Spleen (tissue), 7 donors: Measurements from ENCODE around the gene MPV17L2.

Experiments used
- POLR2A ChIP-seq, 3 donors: fragments of 450-650 bp; IDR thresholded peaks; one replicate each; pipeline ENCODE4 v1.5.1; 2017; ENCODE audit warnings: antibody characterized with exemption in 3 of 3, mild to moderate bottlenecking in 1 of 3
- TF ChIP-seq, protein P1 (sequence below), 11 experiments: fragments of 200-600 bp in 7 of 11; fragments of 450-650 bp in 4 of 11; sonication (generic) in 4 of 11; IDR thresholded peaks in 8 of 11; conservative IDR thresholded peaks in 3 of 11; 1 replicate in 7 of 11; 2 replicates in 4 of 11; pipeline versions ENCODE4 v1.4.0 to v1.8.0; 2016 to 2021; ENCODE audit warnings: antibody characterized with exemption in 11 of 11, inconsistent platforms in 4 of 11, mild to moderate bottlenecking in 1 of 11
- donor health status: DM: no; HTN: no; CAD: no; lungs with moderate emphysema.
- donor health status: DM: no; HTN: no; CAD: no.
- donor health status: DM: no; HTN: no; CAD: no.

DNA sequence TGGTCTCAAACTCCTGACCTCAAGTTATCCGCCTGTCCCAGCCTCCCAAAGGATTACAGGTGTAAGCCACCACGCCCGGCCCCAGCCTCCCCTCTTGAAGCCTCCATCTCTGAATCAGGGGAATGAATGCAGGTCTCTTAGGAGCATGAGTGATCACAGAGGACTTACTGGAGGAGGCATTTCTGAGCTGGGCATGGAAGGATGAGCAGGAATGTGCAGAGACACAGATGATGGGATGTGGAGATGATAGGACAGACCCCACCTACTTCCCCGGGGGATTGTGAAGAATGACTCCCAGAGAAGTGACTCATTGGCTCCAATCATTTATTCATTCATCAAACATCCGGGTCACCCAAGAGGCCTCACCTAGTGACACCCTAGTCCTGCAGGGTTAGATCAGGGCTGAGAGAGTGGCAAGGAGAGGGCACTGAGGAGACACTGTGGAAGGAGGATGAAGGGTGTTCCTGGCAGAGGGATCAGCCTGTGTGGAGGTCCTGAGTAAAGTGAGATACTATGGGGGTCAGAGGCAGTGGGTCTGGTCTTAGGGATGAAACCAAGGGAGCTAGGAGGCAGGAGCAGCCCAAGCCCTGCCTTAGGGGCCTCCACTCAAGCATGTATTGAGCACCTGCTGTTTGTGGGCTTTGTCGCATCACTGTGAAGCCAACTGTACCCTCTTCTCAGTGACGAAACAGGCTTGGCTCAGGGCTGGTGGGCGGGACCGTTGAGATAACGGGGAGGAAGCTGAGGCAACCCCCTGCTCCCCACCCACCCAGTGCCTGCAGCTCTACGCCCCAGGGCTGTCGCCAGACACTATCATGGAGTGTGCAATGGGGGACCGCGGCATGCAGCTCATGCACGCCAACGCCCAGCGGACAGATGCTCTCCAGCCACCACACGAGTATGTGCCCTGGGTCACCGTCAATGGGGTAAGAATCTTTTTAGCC lies 16.4 kb upstream of the MPV17L2 start:
- TF ChIP-seq, protein P1, sequence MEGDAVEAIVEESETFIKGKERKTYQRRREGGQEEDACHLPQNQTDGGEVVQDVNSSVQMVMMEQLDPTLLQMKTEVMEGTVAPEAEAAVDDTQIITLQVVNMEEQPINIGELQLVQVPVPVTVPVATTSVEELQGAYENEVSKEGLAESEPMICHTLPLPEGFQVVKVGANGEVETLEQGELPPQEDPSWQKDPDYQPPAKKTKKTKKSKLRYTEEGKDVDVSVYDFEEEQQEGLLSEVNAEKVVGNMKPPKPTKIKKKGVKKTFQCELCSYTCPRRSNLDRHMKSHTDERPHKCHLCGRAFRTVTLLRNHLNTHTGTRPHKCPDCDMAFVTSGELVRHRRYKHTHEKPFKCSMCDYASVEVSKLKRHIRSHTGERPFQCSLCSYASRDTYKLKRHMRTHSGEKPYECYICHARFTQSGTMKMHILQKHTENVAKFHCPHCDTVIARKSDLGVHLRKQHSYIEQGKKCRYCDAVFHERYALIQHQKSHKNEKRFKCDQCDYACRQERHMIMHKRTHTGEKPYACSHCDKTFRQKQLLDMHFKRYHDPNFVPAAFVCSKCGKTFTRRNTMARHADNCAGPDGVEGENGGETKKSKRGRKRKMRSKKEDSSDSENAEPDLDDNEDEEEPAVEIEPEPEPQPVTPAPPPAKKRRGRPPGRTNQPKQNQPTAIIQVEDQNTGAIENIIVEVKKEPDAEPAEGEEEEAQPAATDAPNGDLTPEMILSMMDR (IDR thresholded peaks at IDR 0.05 in 8 of 11, conservative IDR thresholded peaks at IDR 0.05 in 3 of 11): no peak
- no peak for TF ChIP-seq POLR2A (IDR thresholded peaks at IDR 0.05)
